MM.1S (cell line): ENCODE measurements around the gene PADI1.

Experiments used
- CTCF ChIP-seq: fragments of 300-600 bp; sonication (generic); IDR thresholded peaks from 2 replicates; pipeline ENCODE4 v1.5.1; 2016; ENCODE audit warnings: antibody characterized with exemption, low read length, mixed read lengths
- EZH2 ChIP-seq: fragments of 300-600 bp; sonication (generic); optimal IDR thresholded peaks from 2 replicates; pipeline ENCODE3; 2017; ENCODE audit warnings: low read depth, mild to moderate bottlenecking, antibody characterized with exemption, low read length, mixed read lengths
- EZH2phosphoT487 ChIP-seq: fragments of 300-600 bp; sonication (generic); IDR thresholded peaks from 2 replicates; pipeline ENCODE4 v1.6.1; 2018; ENCODE audit warnings: antibody characterized with exemption, low read length

GRCh38 chr1:17245816-17246325, 40.9 kb downstream of the PADI1 start:
- no peak for TF ChIP-seq CTCF
- no peak for TF ChIP-seq EZH2
- no peak for TF ChIP-seq EZH2phosphoT487
